GM12873 (cell line): ENCODE data around the gene WNT9B.

Experiments
- TF ChIP-seq, protein P1 (sequence below): IDR thresholded peaks from 2 replicates; pipeline ENCODE4 v1.5.1; 2012; ENCODE audit warnings: low read depth, mild to moderate bottlenecking, moderate library complexity, low read length, control low read depth; ENCODE audit not compliant: insufficient read depth; ENCODE audit errors: missing control alignments

The WNT9B gene, protein sequence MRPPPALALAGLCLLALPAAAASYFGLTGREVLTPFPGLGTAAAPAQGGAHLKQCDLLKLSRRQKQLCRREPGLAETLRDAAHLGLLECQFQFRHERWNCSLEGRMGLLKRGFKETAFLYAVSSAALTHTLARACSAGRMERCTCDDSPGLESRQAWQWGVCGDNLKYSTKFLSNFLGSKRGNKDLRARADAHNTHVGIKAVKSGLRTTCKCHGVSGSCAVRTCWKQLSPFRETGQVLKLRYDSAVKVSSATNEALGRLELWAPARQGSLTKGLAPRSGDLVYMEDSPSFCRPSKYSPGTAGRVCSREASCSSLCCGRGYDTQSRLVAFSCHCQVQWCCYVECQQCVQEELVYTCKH

DNA sequence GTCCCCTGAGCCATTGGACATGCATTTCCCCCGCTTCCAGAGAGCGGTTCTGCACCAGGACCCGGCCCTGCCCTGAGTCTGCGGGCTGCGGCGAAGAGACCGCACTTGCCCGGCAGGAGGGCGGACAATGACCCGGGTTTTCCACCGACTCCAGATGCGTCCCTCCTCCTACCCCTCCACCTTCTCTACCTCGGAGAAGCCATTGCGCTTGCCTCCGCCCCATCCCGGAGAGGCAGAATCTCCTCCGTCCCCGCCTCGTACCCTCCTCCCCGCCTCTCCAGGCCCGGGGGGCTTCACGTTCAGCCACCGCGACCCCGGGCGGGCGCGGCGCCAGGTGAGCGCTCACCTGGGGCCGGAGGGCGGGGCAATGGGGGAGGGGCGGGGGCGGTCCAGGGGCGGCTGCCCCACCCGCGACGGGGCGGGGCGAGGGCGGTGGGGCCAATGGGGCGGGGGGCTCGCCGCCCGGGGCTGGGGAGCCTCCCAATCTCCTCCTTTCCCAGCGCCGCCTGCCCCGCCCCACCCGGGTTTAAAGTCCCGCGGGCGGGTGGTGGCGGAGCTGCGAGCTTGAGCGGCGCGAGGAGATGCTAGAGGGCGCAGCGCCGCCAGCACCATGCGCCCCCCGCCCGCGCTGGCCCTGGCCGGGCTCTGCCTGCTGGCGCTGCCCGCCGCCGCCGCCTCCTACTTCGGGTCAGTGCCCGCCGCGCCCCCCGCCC lies at the start of gene WNT9B:
TSS of gene WNT9B (plus strand) at position 555 of the 713 bp plus-strand sequence. CDS start at position 611, 56 bp downstream.
- TF ChIP-seq, protein P1, sequence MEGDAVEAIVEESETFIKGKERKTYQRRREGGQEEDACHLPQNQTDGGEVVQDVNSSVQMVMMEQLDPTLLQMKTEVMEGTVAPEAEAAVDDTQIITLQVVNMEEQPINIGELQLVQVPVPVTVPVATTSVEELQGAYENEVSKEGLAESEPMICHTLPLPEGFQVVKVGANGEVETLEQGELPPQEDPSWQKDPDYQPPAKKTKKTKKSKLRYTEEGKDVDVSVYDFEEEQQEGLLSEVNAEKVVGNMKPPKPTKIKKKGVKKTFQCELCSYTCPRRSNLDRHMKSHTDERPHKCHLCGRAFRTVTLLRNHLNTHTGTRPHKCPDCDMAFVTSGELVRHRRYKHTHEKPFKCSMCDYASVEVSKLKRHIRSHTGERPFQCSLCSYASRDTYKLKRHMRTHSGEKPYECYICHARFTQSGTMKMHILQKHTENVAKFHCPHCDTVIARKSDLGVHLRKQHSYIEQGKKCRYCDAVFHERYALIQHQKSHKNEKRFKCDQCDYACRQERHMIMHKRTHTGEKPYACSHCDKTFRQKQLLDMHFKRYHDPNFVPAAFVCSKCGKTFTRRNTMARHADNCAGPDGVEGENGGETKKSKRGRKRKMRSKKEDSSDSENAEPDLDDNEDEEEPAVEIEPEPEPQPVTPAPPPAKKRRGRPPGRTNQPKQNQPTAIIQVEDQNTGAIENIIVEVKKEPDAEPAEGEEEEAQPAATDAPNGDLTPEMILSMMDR, result no peak

DNA sequence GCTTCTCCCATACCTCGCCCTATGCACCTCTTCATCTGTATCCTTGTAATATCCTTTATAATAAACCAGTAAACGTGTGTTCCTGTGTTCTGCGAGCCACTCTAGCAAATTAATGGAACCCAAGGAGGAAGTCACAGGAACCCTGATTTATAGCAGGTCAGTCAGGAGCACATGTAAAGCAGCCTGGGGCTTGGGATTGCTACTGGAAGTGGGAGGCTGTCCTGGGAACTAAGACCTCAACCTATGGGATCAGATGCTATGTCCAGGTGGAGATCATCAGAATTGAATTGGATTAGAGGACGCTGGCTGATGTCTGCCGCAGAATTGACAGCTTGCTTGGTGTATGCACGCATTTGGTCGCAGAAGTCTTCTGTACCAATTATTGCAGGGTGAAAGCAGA lies 48.6 kb upstream of the WNT9B start:
- TF ChIP-seq, protein P1, result no peak

DNA sequence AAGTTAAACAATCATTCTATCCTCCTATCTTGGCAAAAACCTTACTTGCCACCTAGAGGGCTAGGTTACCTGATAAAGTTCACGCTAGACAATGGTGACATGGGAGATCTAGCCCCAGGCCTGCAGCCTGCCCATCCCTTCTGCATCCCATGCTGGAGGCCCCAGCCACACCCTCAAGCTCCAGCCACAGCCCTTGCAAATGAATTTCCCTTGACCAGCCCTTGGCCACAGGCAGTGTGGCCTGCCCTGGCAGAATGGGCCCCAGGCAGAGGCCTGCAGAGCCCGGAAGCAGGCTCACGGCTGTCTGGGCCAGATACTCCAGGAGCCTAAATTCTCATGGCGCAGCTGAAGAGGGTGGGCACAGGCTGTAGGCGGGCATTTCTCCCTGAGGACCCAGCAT lies 47.8 kb upstream of the WNT9B start:
- TF ChIP-seq, protein P1, result no peak

DNA sequence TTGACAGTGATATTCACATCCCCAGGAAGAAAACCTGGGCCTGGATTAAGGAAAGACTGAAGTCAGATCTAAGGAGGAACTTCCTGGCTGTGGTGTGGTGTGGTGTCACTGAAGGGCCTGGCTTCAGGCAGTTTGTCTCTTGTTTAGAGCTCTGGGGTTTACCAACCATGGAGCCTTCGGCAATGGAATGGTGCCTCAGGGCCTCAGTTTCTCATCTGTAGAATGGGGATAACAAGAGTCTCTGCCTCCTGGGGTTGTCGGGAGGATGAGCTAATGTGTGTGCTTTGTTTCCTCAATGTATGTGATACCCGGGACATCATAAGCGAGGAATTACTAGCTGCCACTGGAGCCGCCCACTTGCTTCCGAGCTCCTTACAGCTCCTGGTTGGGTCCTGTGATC lies 45.6 kb upstream of the WNT9B start:
- TF ChIP-seq, protein P1, result no peak

DNA sequence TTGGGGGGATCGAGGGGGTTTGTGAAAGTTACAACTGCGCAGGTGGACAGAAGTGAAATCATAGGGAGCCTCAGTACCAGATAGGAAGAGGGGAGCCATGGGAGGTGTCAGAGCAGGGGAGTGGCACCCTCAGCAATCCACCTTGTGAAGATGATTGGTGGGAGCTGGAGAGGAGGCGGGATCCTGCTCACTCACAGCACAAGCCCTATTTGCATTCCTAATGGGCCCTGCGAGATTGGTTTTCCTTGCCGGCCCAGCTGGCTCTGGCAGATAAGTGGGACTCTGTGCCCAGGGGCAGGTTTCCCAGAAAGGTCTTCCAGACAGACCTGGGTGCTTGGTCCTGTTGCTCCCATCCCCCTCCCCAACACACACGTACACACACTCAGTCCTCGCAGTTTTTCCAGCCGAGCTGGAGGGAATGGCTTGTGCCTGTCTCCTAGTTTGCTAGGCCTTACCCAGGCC lies 42.2 kb upstream of the WNT9B start:
- TF ChIP-seq, protein P1, result no peak

DNA sequence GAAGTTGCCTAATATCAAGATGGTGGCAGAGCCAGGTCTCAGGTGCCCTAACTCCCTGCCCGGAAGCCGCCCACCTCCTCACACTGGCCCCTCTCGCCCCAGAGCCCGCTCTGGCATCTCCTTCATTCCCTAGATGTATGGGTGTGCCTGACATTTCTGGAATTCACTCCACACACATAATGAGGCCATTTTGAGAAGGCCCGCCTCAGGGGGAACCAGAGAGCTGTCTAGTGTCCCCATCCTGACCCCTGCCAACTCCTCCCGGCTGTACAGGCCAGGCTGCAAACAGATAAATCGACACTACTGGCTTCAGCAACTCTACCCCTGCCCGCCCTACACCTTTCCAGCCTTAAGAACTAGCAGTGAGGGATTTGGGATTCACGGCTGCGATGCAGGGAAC lies 40.5 kb upstream of the WNT9B start:
- TF ChIP-seq, protein P1, result no peak

DNA sequence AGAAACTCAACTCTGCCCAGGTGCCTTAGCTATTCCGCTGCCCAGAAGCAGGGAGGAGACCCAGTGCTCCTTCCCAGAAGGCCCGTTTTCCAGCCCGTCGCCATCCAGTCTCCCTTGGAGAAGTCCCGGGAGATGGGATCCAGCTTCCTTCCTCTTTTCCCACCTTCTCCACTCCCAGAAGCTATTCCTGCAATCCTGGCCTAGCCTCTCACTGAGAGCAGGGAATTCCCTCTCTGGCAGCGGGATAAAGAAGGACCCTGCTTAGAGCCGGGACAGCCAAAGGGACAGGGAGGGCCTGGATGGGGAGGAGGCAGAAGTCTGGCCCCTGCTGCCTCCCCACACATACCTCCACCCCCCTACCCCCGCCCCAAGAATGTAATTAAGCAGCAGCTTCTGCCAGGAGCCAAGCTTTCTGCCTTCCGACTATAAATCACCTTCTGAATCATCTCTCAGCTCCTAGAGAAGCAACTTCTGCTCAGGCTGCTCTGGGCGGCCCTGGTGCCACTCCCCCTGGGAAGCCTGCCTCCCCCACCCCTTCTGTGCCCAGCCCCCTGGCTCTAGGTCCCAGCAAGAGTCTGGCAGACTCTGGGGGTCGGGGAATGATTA lies 39.3 kb upstream of the WNT9B start:
- TF ChIP-seq, protein P1, result no peak
